H1 (cell line): Measurements from ENCODE around the gene GPR17. TPM values are rescaled to one million over a fixed set of nuclear protein-coding genes. Genes with fewer than 3 reads are reported as not detected.

Source experiments
- BCL11A ChIP-seq, 2 experiments: IDR thresholded peaks; one replicate each; pipeline ENCODE4 v1.6.1; 2011; ENCODE audit warnings: low read depth in 2 of 2, low read length in 2 of 2, mild to moderate bottlenecking in 2 of 2
- CBX8 ChIP-seq: fragments of 300-800, 300-1000 bp; sonication (generic); IDR thresholded peaks from 2 replicates; pipeline ENCODE4 v1.7.1; 2016; ENCODE audit warnings: low read depth, low read length, borderline replicate concordance
- CHD7 ChIP-seq: fragments of 300-600 bp; sonication (generic); IDR thresholded peaks from 2 replicates; pipeline ENCODE4 v1.7.1; 2012; ENCODE audit warnings: low read length, moderate library complexity, mild to moderate bottlenecking, inconsistent platforms; ENCODE audit not compliant: insufficient replicate concordance
- E2F6 ChIP-seq: IDR thresholded peaks from 2 replicates; pipeline ENCODE4 v1.6.1; 2012; ENCODE audit warnings: inconsistent platforms
- HDAC6 ChIP-seq: IDR thresholded peaks from one replicate; pipeline ENCODE4 v1.7.1; 2012; ENCODE audit warnings: low read depth, mild to moderate bottlenecking, inconsistent platforms, low read length, moderate library complexity
- RAD21 ChIP-seq, 2 experiments: IDR thresholded peaks in 1 of 2; conservative IDR thresholded peaks in 1 of 2; 2 replicates each; pipeline ENCODE4 v1.6.1; 2011; ENCODE audit warnings: low read depth in 2 of 2, low read length in 2 of 2, improper control_type of control experiment in 1 of 2, inconsistent platforms in 1 of 2, mild to moderate bottlenecking in 1 of 2, moderate library complexity in 1 of 2
- SIN3A ChIP-seq, 2 experiments: IDR thresholded peaks in 1 of 2; conservative IDR thresholded peaks in 1 of 2; 2 replicates each; pipeline ENCODE4 v1.6.1; 2011 to 2012; ENCODE audit warnings: low read length in 2 of 2, improper control_type of control experiment in 1 of 2, low read depth in 1 of 2, mild to moderate bottlenecking in 1 of 2
- TAF7 ChIP-seq: optimal IDR thresholded peaks from 2 replicates; pipeline ENCODE3; 2011; ENCODE audit warnings: low read depth, mild to moderate bottlenecking, inconsistent platforms, low read length, moderate library complexity, borderline replicate concordance
- polyA plus RNA-seq, 7 experiments: library from polyadenylated mRNA; depleted of rRNA in 3 of 7; stranded (reverse) in 5 of 7; unstranded in 2 of 7; fragments of >200 nt in 5 of 7; fragments of 200-250 nt in 2 of 7; gene quantifications; 1 replicate in 5 of 7; 2 replicates in 1 of 7; 4 replicates in 1 of 7; pipeline versions ENCODE4 v1.2.1 to v1.2.3, GENCODE V29; 2011 to 2013; ENCODE audit warnings: missing spikeins in 2 of 7, mixed read lengths in 2 of 7
- total RNA-seq: library from RNA; stranded (reverse); fragmentation: NEBNext Ultra II Directional; extraction: Animal tissue kit (Norgen Biotek cat#: 25700); gene quantifications from 2 replicates; pipeline ENCODE4 v1.2.1, GENCODE V29; 2021

Gene GPR17
- total and polyA plus RNA-seq, 2 of the 8 experiments (the other 6 are each of a cell fraction or from before 2014, with no cell fraction given) = 0.03 TPM; not detected in 1

DNA sequence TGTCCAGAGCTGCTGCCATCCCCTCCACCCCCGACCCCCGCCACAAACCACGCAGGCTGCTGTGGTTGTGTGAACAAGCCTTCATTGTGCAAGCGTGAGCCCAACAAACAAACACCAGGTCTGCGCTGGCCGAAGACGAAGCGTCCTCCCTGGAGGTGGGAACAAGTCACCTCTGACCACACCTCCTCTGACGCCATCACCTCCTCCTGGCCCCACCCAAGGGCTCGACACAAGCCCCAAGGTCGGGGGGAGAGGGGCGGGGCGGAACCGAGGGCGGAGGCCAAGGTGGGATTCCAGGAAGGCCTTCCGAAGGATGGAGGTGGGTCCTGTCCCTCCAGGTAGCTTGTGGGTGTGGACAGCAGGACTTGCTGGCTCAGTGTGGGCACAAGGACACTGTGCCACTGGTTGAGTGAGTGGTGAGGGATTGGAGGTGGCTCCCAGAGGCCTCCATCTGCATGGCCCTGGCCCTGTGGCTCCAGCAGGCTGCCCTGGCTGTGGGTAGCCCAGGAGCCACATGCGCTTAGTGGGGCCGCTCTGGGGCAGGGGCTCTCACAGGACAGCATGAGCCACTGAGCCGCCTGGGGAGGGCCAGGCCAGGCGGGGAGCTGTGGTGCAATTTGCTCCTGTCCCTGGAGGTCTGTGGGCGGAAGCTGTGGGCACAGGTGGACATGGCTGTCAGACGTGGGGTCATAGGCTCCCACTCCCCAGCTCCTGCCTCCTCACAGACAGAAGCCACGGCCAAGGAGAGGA lies 7.4 kb upstream of the GPR17 start (continued):
- no peak for TF ChIP-seq CHD7
- TF ChIP-seq RAD21 (IDR thresholded peaks at IDR 0.05 in 1 of 2, conservative IDR thresholded peaks at IDR 0.05 in 1 of 2; ENCODE audit: low read depth in 2 of 2, low read length in 2 of 2) = no peak
- no peak for TF ChIP-seq TAF7
- TF ChIP-seq HDAC6 = no peak
- no peak for TF ChIP-seq CBX8
- peak; percentile 52 for TF ChIP-seq E2F6
- TF ChIP-seq BCL11A (IDR thresholded peaks at IDR 0.05; ENCODE audit: low read depth in 2 of 2, low read length in 2 of 2) = no peak
- no peak for TF ChIP-seq SIN3A (conservative IDR thresholded peaks at IDR 0.05 in 1 of 2, IDR thresholded peaks at IDR 0.05 in 1 of 2; ENCODE audit: low read depth in 1 of 2, low read length in 2 of 2)
